ENCODE data around the gene FKBP1B. TPM values are rescaled to one million over a fixed set of nuclear protein-coding genes. Genes with fewer than 3 reads are reported as not detected.
"Not testable (repeated sequence)": the region's sequence is repeated elsewhere in the genome, so short reads cannot be mapped to it uniquely, and the experiment has no call there.

The FKBP1B gene
- total RNA-seq, 1 donor from 2014 or later, result 31.1 TPM

- peaks cover 12% of the 10 kb centered on the region for H3K4me1 Mint-ChIP-seq (ENCODE audit: unreplicated experiment)
- peaks cover 4% of the 10 kb centered on the region for H3K27me3 Mint-ChIP-seq (ENCODE audit: unreplicated experiment)
- no peak overlapping the region for H3K4me3 Mint-ChIP-seq (ENCODE audit: unreplicated experiment)
- DNase-seq (ENCODE audit: low spot score), result no peak
- H3K36me3 Mint-ChIP-seq (ENCODE audit: low read depth, unreplicated experiment), result peaks cover 5% of the 10 kb centered on the region
- TF ChIP-seq CTCF (IDR thresholded peaks at IDR 0.05; ENCODE audit: unreplicated experiment), result no peak
- no peak overlapping the region for H3K27ac Mint-ChIP-seq (ENCODE audit: unreplicated experiment)
- no peaks in the 10 kb centered on the region for H3K9me3 Mint-ChIP-seq (ENCODE audit: unreplicated experiment)
These were observed 37.5 kb downstream of the FKBP1B start for GRCh38 chr2:24087032-24087431.

- TF ChIP-seq CTCF (IDR thresholded peaks at IDR 0.05; ENCODE audit: unreplicated experiment), result no peak
- H3K27ac Mint-ChIP-seq (ENCODE audit: unreplicated experiment), result no peak overlapping the region
- peaks cover 7% of the 10 kb centered on the region for H3K4me1 Mint-ChIP-seq (ENCODE audit: unreplicated experiment)
- no peak for DNase-seq (ENCODE audit: low spot score)
- H3K27me3 Mint-ChIP-seq (ENCODE audit: unreplicated experiment), result peaks cover 1% of the 10 kb centered on the region
- H3K9me3 Mint-ChIP-seq (ENCODE audit: unreplicated experiment), result no peaks in the 10 kb centered on the region
- no peak overlapping the region for H3K4me3 Mint-ChIP-seq (ENCODE audit: unreplicated experiment)
- H3K36me3 Mint-ChIP-seq (ENCODE audit: low read depth, unreplicated experiment), result no peaks in the 10 kb centered on the region
These were observed 39.3 kb downstream of the FKBP1B start for GRCh38 chr2:24088821-24089359.

GRCh38 chr2:24093270-24093669, 43.7 kb downstream of the FKBP1B start:
- H3K36me3 Mint-ChIP-seq (ENCODE audit: low read depth, unreplicated experiment); H3K27me3 Mint-ChIP-seq (ENCODE audit: unreplicated experiment); H3K27ac Mint-ChIP-seq (ENCODE audit: unreplicated experiment); H3K4me1 Mint-ChIP-seq (ENCODE audit: unreplicated experiment); H3K9me3 Mint-ChIP-seq (ENCODE audit: unreplicated experiment); DNase-seq (ENCODE audit: low spot score); H3K4me3 Mint-ChIP-seq (ENCODE audit: unreplicated experiment): not testable (repeated sequence)

GRCh38 chr2:24095171-24095677, 45.7 kb downstream of the FKBP1B start:
- not testable (repeated sequence) for H3K9me3 Mint-ChIP-seq (ENCODE audit: unreplicated experiment); H3K4me3 Mint-ChIP-seq (ENCODE audit: unreplicated experiment); H3K27me3 Mint-ChIP-seq (ENCODE audit: unreplicated experiment); H3K36me3 Mint-ChIP-seq (ENCODE audit: low read depth, unreplicated experiment); H3K27ac Mint-ChIP-seq (ENCODE audit: unreplicated experiment); H3K4me1 Mint-ChIP-seq (ENCODE audit: unreplicated experiment); DNase-seq (ENCODE audit: low spot score)

GRCh38 chr2:24100732-24101131, 51.2 kb downstream of the FKBP1B start:
- H3K4me3 Mint-ChIP-seq (ENCODE audit: unreplicated experiment); H3K9me3 Mint-ChIP-seq (ENCODE audit: unreplicated experiment); H3K27me3 Mint-ChIP-seq (ENCODE audit: unreplicated experiment); H3K27ac Mint-ChIP-seq (ENCODE audit: unreplicated experiment); H3K4me1 Mint-ChIP-seq (ENCODE audit: unreplicated experiment); DNase-seq (ENCODE audit: low spot score); H3K36me3 Mint-ChIP-seq (ENCODE audit: low read depth, unreplicated experiment): not testable (repeated sequence)

- H3K27me3 Mint-ChIP-seq (ENCODE audit: unreplicated experiment), result peaks cover 5% of the 10 kb centered on the region
These were observed 52.5 kb downstream of the FKBP1B start for GRCh38 chr2:24101992-24102391.

More at GRCh38 chr2:24101992-24102391, 52.5 kb downstream of the FKBP1B start:
- TF ChIP-seq CTCF (IDR thresholded peaks at IDR 0.05; ENCODE audit: unreplicated experiment), result no peak
- Mint-ChIP-seq H3K4me1 (ENCODE audit: unreplicated experiment) (no peaks in the 10 kb centered on the region), H3K9me3 (ENCODE audit: unreplicated experiment) (no peaks in the 10 kb centered on the region), H3K36me3 (ENCODE audit: low read depth, unreplicated experiment) (peaks cover 4% of the 10 kb centered on the region), H3K4me3 (ENCODE audit: unreplicated experiment) (no peak overlapping the region), H3K27ac (ENCODE audit: unreplicated experiment) (no peak overlapping the region)
- no peak for DNase-seq (ENCODE audit: low spot score)

All from endothelial cell (in vitro differentiated cells).